ENCODE measurements around the gene CCDC171. TPM values are rescaled to one million over a fixed set of nuclear protein-coding genes. Genes with fewer than 3 reads are reported as not detected.

The CCDC171 gene
- polyA plus RNA-seq, 1 experiment: 0.81 TPM

GRCh38 chr9:15763371-15763770 is 210.5 kb downstream of the CCDC171 start:
- TF ChIP-seq CTCF (IDR thresholded peaks at IDR 0.05; ENCODE audit: low read depth, low read length): no peak
- no peaks in the 10 kb centered on the region for H3K9me3 ChIP-seq (ENCODE audit: control insufficient read depth, insufficient read depth, low read length)
- ChIA-PET CTCF (no interaction called here), POLR2A (no interaction called here)
- H3K4me3 ChIP-seq (ENCODE audit: low read depth, low read length): no peak overlapping the region
- no peaks in the 10 kb centered on the region for H3K27me3 ChIP-seq (ENCODE audit: control insufficient read depth, insufficient read depth, low read length)
- no peak overlapping the region for H3K27ac ChIP-seq (ENCODE audit: low read depth, low read length)
- DNase-seq (ENCODE audit: low read depth, low spot score): no peak

- no peaks in the 10 kb centered on the region for H3K27me3 ChIP-seq (ENCODE audit: control insufficient read depth, insufficient read depth, low read length)
- H3K9me3 ChIP-seq (ENCODE audit: control insufficient read depth, insufficient read depth, low read length): no peaks in the 10 kb centered on the region
- no peak overlapping the region for H3K4me3 ChIP-seq (ENCODE audit: low read depth, low read length)
- no peak for DNase-seq (ENCODE audit: low read depth, low spot score)
- POLR2A ChIA-PET: no interaction called here
- H3K27ac ChIP-seq (ENCODE audit: low read depth, low read length): no peak overlapping the region
- CTCF ChIA-PET: no interaction called here
- TF ChIP-seq CTCF (IDR thresholded peaks at IDR 0.05; ENCODE audit: low read depth, low read length): no peak
These were observed 211.3 kb downstream of the CCDC171 start for GRCh38 chr9:15764131-15764530.

GRCh38 chr9:15769547-15769946 is 216.7 kb downstream of the CCDC171 start:
- no peak for DNase-seq (ENCODE audit: low read depth, low spot score)

GRCh38 chr9:15778861-15779260 is 226.0 kb downstream of the CCDC171 start:
- Histone ChIP-seq H3K27ac (ENCODE audit: low read depth, low read length) (no peak overlapping the region), H3K27me3 (ENCODE audit: control insufficient read depth, insufficient read depth, low read length) (no peaks in the 10 kb centered on the region), H3K4me3 (ENCODE audit: low read depth, low read length) (no peak overlapping the region), H3K9me3 (ENCODE audit: control insufficient read depth, insufficient read depth, low read length) (no peaks in the 10 kb centered on the region; the same call in 1 of the 2 replicates)
- TF ChIP-seq CTCF (IDR thresholded peaks at IDR 0.05; ENCODE audit: low read depth, low read length): no peak
- ChIA-PET POLR2A (no interaction called here), CTCF (no interaction called here)
- no peak for DNase-seq (ENCODE audit: low read depth, low spot score)

More at GRCh38 chr9:15769547-15769946, 216.7 kb downstream of the CCDC171 start:
- TF ChIP-seq CTCF (IDR thresholded peaks at IDR 0.05; ENCODE audit: low read depth, low read length): no peak
- Histone ChIP-seq H3K4me3 (ENCODE audit: low read depth, low read length) (no peak overlapping the region), H3K27ac (ENCODE audit: low read depth, low read length) (no peak overlapping the region), H3K9me3 (ENCODE audit: control insufficient read depth, insufficient read depth, low read length) (no peaks in the 10 kb centered on the region), H3K27me3 (ENCODE audit: control insufficient read depth, insufficient read depth, low read length) (no peaks in the 10 kb centered on the region)
- ChIA-PET CTCF (no interaction called here), POLR2A (no interaction called here)

- CTCF ChIA-PET: no interaction called here
- Histone ChIP-seq H3K27ac (ENCODE audit: low read depth, low read length) (no peak overlapping the region), H3K9me3 (ENCODE audit: control insufficient read depth, insufficient read depth, low read length) (no peaks in the 10 kb centered on the region; the same call in 1 of the 2 replicates), H3K4me3 (ENCODE audit: low read depth, low read length) (no peak overlapping the region), H3K27me3 (ENCODE audit: control insufficient read depth, insufficient read depth, low read length) (no peaks in the 10 kb centered on the region)
- no peak for TF ChIP-seq CTCF (IDR thresholded peaks at IDR 0.05; ENCODE audit: low read depth, low read length)
- POLR2A ChIA-PET: no interaction called here
- no peak for DNase-seq (ENCODE audit: low read depth, low spot score)
These were observed 229.3 kb downstream of the CCDC171 start for GRCh38 chr9:15782106-15782505.
